ENCODE data around the gene PRR20G. TPM values are rescaled to one million over a fixed set of nuclear protein-coding genes. Genes with fewer than 3 reads are reported as not detected.

The PRR20G gene
- total and polyA plus RNA-seq, 10 of the 15 experiments (the other 5 are each of a cell fraction or from before 2014, with no cell fraction given): not detected

DNA sequence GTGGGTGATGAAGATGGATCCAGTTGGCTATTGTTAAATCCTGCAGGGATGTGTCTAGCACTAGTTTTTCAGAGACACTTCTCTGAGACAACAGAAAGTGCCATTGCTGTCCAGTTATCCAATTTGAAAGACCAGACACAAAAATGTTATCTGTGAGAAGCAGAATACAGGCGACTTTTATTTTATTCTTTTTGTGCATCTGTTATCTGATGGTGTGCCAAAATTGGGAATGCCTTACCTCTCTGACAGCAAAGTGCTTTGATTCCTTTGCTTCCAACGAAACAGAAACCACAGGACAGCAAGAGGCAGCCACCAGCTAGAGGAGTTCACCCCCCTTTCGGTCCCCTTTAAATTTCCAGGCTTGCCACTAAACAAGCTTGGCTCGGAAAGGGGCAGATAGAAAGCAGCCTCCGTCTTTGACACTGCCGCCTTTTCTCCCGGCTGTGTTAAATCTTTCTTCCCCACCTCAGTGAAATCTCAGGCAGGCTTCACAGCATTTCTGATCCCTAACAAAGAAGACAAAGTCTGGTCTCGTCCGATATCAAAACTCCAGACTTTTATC lies 17.7 kb upstream of the PRR20G start:
- Histone ChIP-seq H3K4me1 (ENCODE audit: control insufficient read depth, insufficient read depth, low read length) (no peaks in the 10 kb centered on the region; the same call in 1 of the 2 replicates), H2AFZ (ENCODE audit: control insufficient read depth, low read depth, low read length) (no peak overlapping the region), H3K27ac (ENCODE audit: control insufficient read depth, insufficient read depth) (no peak overlapping the region), H4K20me1 (ENCODE audit: control insufficient read depth, insufficient read depth) (no peaks in the 10 kb centered on the region), H3K4me3 (no peak overlapping the region), H3K79me2 (ENCODE audit: control insufficient read depth, insufficient read depth, low read length) (no peaks in the 10 kb centered on the region), H3K9me3 (replicated peaks; ENCODE audit: control insufficient read depth, insufficient read depth, low read length) (no peaks in the 10 kb centered on the region; the same call in 2 of the 3 replicates), H3K4me2 (ENCODE audit: control insufficient read depth, insufficient read depth) (no peak overlapping the region), H3K36me3 (ENCODE audit: control insufficient read depth in 2 of 2, insufficient read depth in 2 of 2, low read length in 1 of 2) (no peaks in the 10 kb centered on the region), H3K9ac (ENCODE audit: control insufficient read depth, insufficient read depth, low read length) (no peak overlapping the region), H3K27me3 (replicated peaks in 1 of 2; ENCODE audit: control insufficient read depth in 2 of 2, insufficient read depth in 2 of 2, low read length in 1 of 2) (no peaks in the 10 kb centered on the region)
- ChIA-PET SMC1A (ENCODE audit: uncharacterized antibody, unreplicated experiment) (interaction anchor here (1.2 to 1.6 kb wide), 3 partner anchors 9 to 84 kb away, joined by 3 to 4 read pairs (median 3); no protein-coding TSS in a partner anchor), CTCF (interaction anchor here (0.8 to 1.1 kb wide), 3 partner anchors 8 to 95 kb away, joined by 3 to 5 read pairs (median 3); no protein-coding TSS in a partner anchor), RAD21 (ENCODE audit: unreplicated experiment) (interaction anchor here (2.4 kb wide), 1 partner anchor 85 kb away, joined by 6 read pairs; no protein-coding TSS in a partner anchor), POLR2A (interaction anchor here (0.5 to 3.4 kb wide), 3 partner anchors 72 to 87 kb away, joined by 3 to 11 read pairs (median 5); no protein-coding TSS in a partner anchor)
- in situ Hi-C loops (cut with MboI): no loop called here
- DNase-seq (ENCODE audit: low read depth, low spot score) (no peak), ATAC-seq (no peak), FAIRE-seq (no peak)
- TF ChIP-seq RBBP5 (conservative IDR thresholded peaks at IDR 0.05) (no peak), RCOR1 (conservative IDR thresholded peaks at IDR 0.05; ENCODE audit: low read depth, low read length) (no peak), HDAC6 (IDR thresholded peaks at IDR 0.05; ENCODE audit: unreplicated experiment) (no peak), KLF5 (IDR thresholded peaks at IDR 0.05; ENCODE audit: partially characterized antibody) (no peak), RAD21 (IDR thresholded peaks at IDR 0.05; ENCODE audit: insufficient read depth, low read depth, low read length) (no peak), NBN (IDR thresholded peaks at IDR 0.05) (no peak), NFIC (IDR thresholded peaks at IDR 0.05; ENCODE audit: low read depth, low read length) (no peak), NFXL1 (IDR thresholded peaks at IDR 0.05; ENCODE audit: borderline replicate concordance) (no peak)
- TF ChIP-seq, protein P1, sequence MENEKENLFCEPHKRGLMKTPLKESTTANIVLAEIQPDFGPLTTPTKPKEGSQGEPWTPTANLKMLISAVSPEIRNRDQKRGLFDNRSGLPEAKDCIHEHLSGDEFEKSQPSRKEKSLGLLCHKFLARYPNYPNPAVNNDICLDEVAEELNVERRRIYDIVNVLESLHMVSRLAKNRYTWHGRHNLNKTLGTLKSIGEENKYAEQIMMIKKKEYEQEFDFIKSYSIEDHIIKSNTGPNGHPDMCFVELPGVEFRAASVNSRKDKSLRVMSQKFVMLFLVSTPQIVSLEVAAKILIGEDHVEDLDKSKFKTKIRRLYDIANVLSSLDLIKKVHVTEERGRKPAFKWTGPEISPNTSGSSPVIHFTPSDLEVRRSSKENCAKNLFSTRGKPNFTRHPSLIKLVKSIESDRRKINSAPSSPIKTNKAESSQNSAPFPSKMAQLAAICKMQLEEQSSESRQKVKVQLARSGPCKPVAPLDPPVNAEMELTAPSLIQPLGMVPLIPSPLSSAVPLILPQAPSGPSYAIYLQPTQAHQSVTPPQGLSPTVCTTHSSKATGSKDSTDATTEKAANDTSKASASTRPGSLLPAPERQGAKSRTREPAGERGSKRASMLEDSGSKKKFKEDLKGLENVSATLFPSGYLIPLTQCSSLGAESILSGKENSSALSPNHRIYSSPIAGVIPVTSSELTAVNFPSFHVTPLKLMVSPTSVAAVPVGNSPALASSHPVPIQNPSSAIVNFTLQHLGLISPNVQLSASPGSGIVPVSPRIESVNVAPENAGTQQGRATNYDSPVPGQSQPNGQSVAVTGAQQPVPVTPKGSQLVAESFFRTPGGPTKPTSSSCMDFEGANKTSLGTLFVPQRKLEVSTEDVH (IDR thresholded peaks at IDR 0.05; ENCODE audit: low read depth, partially characterized antibody): no peak
- intact Hi-C loops (cut with micrococcal nuclease; ENCODE audit: unreplicated experiment): no loop called here
- WGBS (ENCODE audit: insufficient coverage, insufficient replicate concordance, low lambda C conversion rate, missing lambda C conversion rate): 41% methylated on average over 9 of the region's 9 CpGs
- no TSS peak for BruUV-seq (replicated peaks)
